C4-2B (cell line): ENCODE data around the gene HTT.

Source experiments
- H3K27ac ChIP-seq: fragments of 450-650 bp; 2 replicates; pipeline ENCODE4 v1.5.1; 2017
- CTCF ChIP-seq: fragments of 450-650 bp; conservative IDR thresholded peaks from 2 replicates; pipeline ENCODE4 v1.5.1; 2017; ENCODE audit warnings: mild to moderate bottlenecking
- ZFX ChIP-seq: fragments of 450-650 bp; IDR thresholded peaks from 2 replicates; pipeline ENCODE4 v1.6.1; 2017

Gene HTT

GRCh38 chr4:3116955-3117354 lies 42.5 kb downstream of the HTT start:
- H3K27ac ChIP-seq = no peak overlapping the region
- no peak for TF ChIP-seq CTCF
- no peak for TF ChIP-seq ZFX

GRCh38 chr4:3118312-3118711 lies 43.8 kb downstream of the HTT start:
- TF ChIP-seq ZFX = no peak
- no peak for TF ChIP-seq CTCF
- no peak overlapping the region for H3K27ac ChIP-seq

GRCh38 chr4:3119464-3119863 lies 45.0 kb downstream of the HTT start:
- H3K27ac ChIP-seq = no peak overlapping the region
- no peak for TF ChIP-seq ZFX
- TF ChIP-seq CTCF = no peak

- H3K27ac ChIP-seq = no peak overlapping the region
- TF ChIP-seq ZFX (no peak), CTCF (no peak)
These were observed 46.6 kb downstream of the HTT start for GRCh38 chr4:3121110-3121509.

GRCh38 chr4:3121596-3121995 lies 47.1 kb downstream of the HTT start:
- TF ChIP-seq ZFX (no peak), CTCF (no peak)
- no peak overlapping the region for H3K27ac ChIP-seq

- no peak overlapping the region for H3K27ac ChIP-seq
- TF ChIP-seq ZFX (no peak), CTCF (no peak)
These were observed 47.6 kb downstream of the HTT start for GRCh38 chr4:3122081-3122563.

- H3K27ac ChIP-seq = no peak overlapping the region
- TF ChIP-seq CTCF = no peak
These were observed 48.7 kb downstream of the HTT start for GRCh38 chr4:3123181-3123671.
